H1 (cell line): ENCODE measurements around the gene GGT5. TPM values are rescaled to one million over a fixed set of nuclear protein-coding genes. Genes with fewer than 3 reads are reported as not detected.

Experiments
- CTCF ChIA-PET: fragments of 300-600 bp; sonication (Branson Sonifier 250); formaldehyde crosslinking; loops from one replicate; lab custom pipeline; 2021; ENCODE audit not compliant: partially characterized antibody; lab: Charles Lee
- POLR2A ChIA-PET: fragments of 300-600 bp; sonication (Branson Sonifier 250); formaldehyde crosslinking; loops from one replicate; lab custom pipeline; 2021; ENCODE audit warnings: inconsistent platforms; ENCODE audit not compliant: partially characterized antibody; lab: Charles Lee
- DNase-seq, 2 experiments: peaks; one replicate each; pipeline versions ENCODE4 v3.0.0 to v3.0.0-alpha.2; 2010 to 2022; ENCODE audit warnings: low spot score in 2 of 2, low read depth in 1 of 2, mixed read lengths in 1 of 2
- FAIRE-seq: peaks from 2 replicates; lab custom pipeline; 2011; peaks lifted over from hg19 to GRCh38; lab: Jason Lieb, UNC
- H2AFZ ChIP-seq: 2 replicates; pipeline ENCODE4 v1.8.1; 2012; ENCODE audit warnings: low read length, inconsistent platforms
- H2AK5ac ChIP-seq: 2 replicates; pipeline ENCODE4 v1.6.1; 2013; ENCODE audit warnings: low read depth, low read length
- H2BK120ac ChIP-seq: replicated peaks from 2 replicates; pipeline ENCODE3; 2013; ENCODE audit warnings: low read depth, low read length, inconsistent platforms
- H2BK12ac ChIP-seq: 2 replicates; pipeline ENCODE4 v1.6.1; 2013; ENCODE audit warnings: low read depth, low read length
- H2BK15ac ChIP-seq: 2 replicates; pipeline ENCODE4 v1.6.1; 2013; ENCODE audit warnings: low read length
- H2BK20ac ChIP-seq: 2 replicates; pipeline ENCODE4 v1.6.1; 2013; ENCODE audit warnings: low read length
- H2BK5ac ChIP-seq: 2 replicates; pipeline ENCODE4 v1.6.1; 2013; ENCODE audit warnings: low read depth, low read length
- H3K14ac ChIP-seq: 2 replicates; pipeline ENCODE4 v1.6.1; 2013; ENCODE audit warnings: inconsistent platforms; ENCODE audit not compliant: insufficient read length
- H3K18ac ChIP-seq: 2 replicates; pipeline ENCODE4 v1.6.1; 2013; ENCODE audit warnings: low read length; ENCODE audit errors: extremely low read depth
- H3K23ac ChIP-seq: 2 replicates; pipeline ENCODE4 v1.6.1; 2013; ENCODE audit warnings: inconsistent platforms; ENCODE audit not compliant: insufficient read length
- H3K23me2 ChIP-seq: 2 replicates; pipeline ENCODE4 v1.6.1; 2013; ENCODE audit warnings: low read depth, low read length
- H3K27ac ChIP-seq: 2 replicates; pipeline ENCODE4 v1.6.1; 2011; ENCODE audit warnings: low read depth, low read length, inconsistent platforms
- H3K27me3 ChIP-seq, 4 experiments: replicated peaks in 1 of 4; 1 replicate in 1 of 4; 2 replicates in 3 of 4; pipeline versions ENCODE4 v1.6.1 to v1.8.1; 2011 to 2013; ENCODE audit warnings: low read length in 3 of 4, mild to moderate bottlenecking in 3 of 4, inconsistent platforms in 2 of 4, mixed read lengths in 2 of 4, moderate library complexity in 1 of 4; ENCODE audit not compliant: control insufficient read depth in 3 of 4, insufficient read depth in 3 of 4; ENCODE audit errors: extremely low read depth in 1 of 4
- H3K36me3 ChIP-seq, 4 experiments: 2 replicates each; pipeline versions ENCODE4 v1.6.1 to v1.8.1; 2011 to 2013; ENCODE audit warnings: mild to moderate bottlenecking in 4 of 4, low read length in 3 of 4, moderate library complexity in 2 of 4, control low read depth in 1 of 4, inconsistent platforms in 1 of 4; ENCODE audit not compliant: insufficient read depth in 4 of 4, control insufficient read depth in 2 of 4
- H3K4ac ChIP-seq: replicated peaks from 2 replicates; pipeline ENCODE3; 2013; ENCODE audit warnings: low read length, low read depth, mixed read lengths, inconsistent platforms; ENCODE audit not compliant: insufficient read length
- H3K4me1 ChIP-seq, 4 experiments: replicated peaks in 1 of 4; 1 replicate in 1 of 4; 2 replicates in 3 of 4; pipeline versions ENCODE4 v1.6.1 to v1.8.1; 2011 to 2013; ENCODE audit warnings: low read length in 3 of 4, inconsistent platforms in 2 of 4, mixed read lengths in 1 of 4; ENCODE audit not compliant: insufficient read depth in 4 of 4, control insufficient read depth in 3 of 4
- H3K4me2 ChIP-seq, 2 experiments: 2 replicates each; pipeline versions ENCODE4 v1.6.1 to v1.8.1; 2011 to 2013; ENCODE audit warnings: low read depth in 2 of 2, low read length in 2 of 2, control low read depth in 1 of 2, inconsistent platforms in 1 of 2, mild to moderate bottlenecking in 1 of 2; ENCODE audit not compliant: insufficient read depth in 1 of 2
- H3K4me3 ChIP-seq, 4 experiments: fragments of 200-600, 300-600 bp in 1 of 4; sonication (generic), shearing (Covaris generic), sonication (Bioruptor Twin) in 1 of 4; 2 replicates each; pipeline versions ENCODE4 v1.5.1 to v1.8.1; 2011 to 2016; ENCODE audit warnings: low read length in 4 of 4, low read depth in 3 of 4, control low read depth in 2 of 4, inconsistent platforms in 2 of 4, mild to moderate bottlenecking in 2 of 4, mixed read lengths in 1 of 4, moderate library complexity in 1 of 4; ENCODE audit not compliant: insufficient read depth in 2 of 4; ENCODE audit errors: extremely low read depth in 1 of 4
- H3K56ac ChIP-seq: replicated peaks from 2 replicates; pipeline ENCODE3; 2013; ENCODE audit warnings: low read depth, mild to moderate bottlenecking, mixed read lengths, low read length, inconsistent platforms; ENCODE audit not compliant: insufficient read length
- H3K79me1 ChIP-seq: 2 replicates; pipeline ENCODE4 v1.6.1; 2013; ENCODE audit warnings: low read depth, low read length, control low read depth
- H3K79me2 ChIP-seq, 2 experiments: 2 replicates each; pipeline versions ENCODE4 v1.6.1 to v1.8.1; 2012 to 2013; ENCODE audit warnings: low read length in 2 of 2, mild to moderate bottlenecking in 2 of 2, inconsistent platforms in 1 of 2; ENCODE audit not compliant: insufficient read depth in 2 of 2, control insufficient read depth in 1 of 2
- H3K9ac ChIP-seq, 4 experiments: replicated peaks in 1 of 4; 1 replicate in 1 of 4; 2 replicates in 3 of 4; pipeline versions ENCODE4 v1.6.1 to v1.8.1; 2011 to 2013; ENCODE audit warnings: low read depth in 3 of 4, low read length in 3 of 4, control low read depth in 2 of 4, mild to moderate bottlenecking in 2 of 4, moderate library complexity in 2 of 4, inconsistent platforms in 1 of 4; ENCODE audit errors: extremely low read depth in 1 of 4
- H3K9me3 ChIP-seq, 2 experiments: 2 replicates each; pipeline versions ENCODE4 v1.6.1 to v1.8.1; 2012 to 2013; ENCODE audit warnings: mild to moderate bottlenecking in 2 of 2, moderate library complexity in 2 of 2, control low read depth in 1 of 2, inconsistent platforms in 1 of 2, low read depth in 1 of 2, low read length in 1 of 2, mixed read lengths in 1 of 2; ENCODE audit not compliant: insufficient read depth in 2 of 2
- H4K20me1 ChIP-seq, 2 experiments: replicated peaks in 1 of 2; 2 replicates each; pipeline versions ENCODE3 to v1.8.1; 2011 to 2013; ENCODE audit warnings: inconsistent platforms in 2 of 2, low read length in 2 of 2, mild to moderate bottlenecking in 1 of 2; ENCODE audit not compliant: insufficient read depth in 2 of 2, control insufficient read depth in 1 of 2
- H4K5ac ChIP-seq: 2 replicates; pipeline ENCODE4 v1.6.1; 2013; ENCODE audit warnings: low read length, low read depth, mixed read lengths, inconsistent platforms; ENCODE audit not compliant: insufficient read length
- H4K8ac ChIP-seq: 2 replicates; pipeline ENCODE4 v1.8.0; 2013; ENCODE audit warnings: mild to moderate bottlenecking, moderate library complexity, low read length, inconsistent platforms; ENCODE audit not compliant: insufficient read depth; ENCODE audit errors: extremely low read depth
- H4K91ac ChIP-seq: replicated peaks from 2 replicates; pipeline ENCODE3; 2013; ENCODE audit warnings: low read length, mixed read lengths, inconsistent platforms; ENCODE audit not compliant: insufficient read length
- BACH1 ChIP-seq: IDR thresholded peaks from 2 replicates; pipeline ENCODE4 v1.6.1; 2012; ENCODE audit warnings: low read length, improper control_type of control experiment
- CTCF ChIP-seq, 3 experiments: IDR thresholded peaks; 1 replicate in 2 of 3; 2 replicates in 1 of 3; pipeline versions ENCODE4 v1.5.1 to v1.6.1; 2011; ENCODE audit warnings: low read length in 3 of 3, mild to moderate bottlenecking in 3 of 3, inconsistent platforms in 2 of 3, low read depth in 1 of 3, moderate library complexity in 1 of 3; ENCODE audit not compliant: insufficient read depth in 1 of 3; ENCODE audit errors: control extremely low read depth in 1 of 3
- KDM5A ChIP-seq: fragments of 200-600 bp; IDR thresholded peaks from 2 replicates; pipeline ENCODE4 v1.7.1; 2012; ENCODE audit warnings: mild to moderate bottlenecking, low read length, inconsistent platforms, mixed read lengths
- RBBP5 ChIP-seq: IDR thresholded peaks from 2 replicates; pipeline ENCODE4 v1.7.1; 2012; ENCODE audit warnings: low read depth, mild to moderate bottlenecking, inconsistent platforms, low read length, moderate library complexity, borderline replicate concordance
- SIRT6 ChIP-seq: IDR thresholded peaks from one replicate; pipeline ENCODE4 v1.7.1; 2012; ENCODE audit warnings: low read length, inconsistent platforms
- SP2 ChIP-seq: IDR thresholded peaks from 2 replicates; pipeline ENCODE4 v1.6.1; 2012; ENCODE audit warnings: mild to moderate bottlenecking, low read length, inconsistent platforms
- TAF7 ChIP-seq: optimal IDR thresholded peaks from 2 replicates; pipeline ENCODE3; 2011; ENCODE audit warnings: low read depth, mild to moderate bottlenecking, inconsistent platforms, low read length, moderate library complexity, borderline replicate concordance
- WGBS, 2 experiments: shearing (Covaris generic) in 1 of 2; methylation state at CpG; one replicate each; pipeline versions ENCODE4 v1.1.6 to v1.1.7; 2013 to 2015; ENCODE audit warnings: low lambda C conversion rate in 2 of 2, mixed read lengths in 2 of 2, inconsistent platforms in 1 of 2, low coverage in 1 of 2, missing lambda C conversion rate in 1 of 2; ENCODE audit not compliant: insufficient replicate concordance in 2 of 2, insufficient coverage in 1 of 2, insufficient read length in 1 of 2; ENCODE audit errors: extremely low coverage in 1 of 2, missing lambda C conversion rate in 1 of 2; 5-methylcytosine and 5-hydroxymethylcytosine counted together
- polyA plus RNA-seq, 7 experiments: library from polyadenylated mRNA; depleted of rRNA in 3 of 7; stranded (reverse) in 5 of 7; unstranded in 2 of 7; fragments of >200 nt in 5 of 7; fragments of 200-250 nt in 2 of 7; gene quantifications; 1 replicate in 5 of 7; 2 replicates in 1 of 7; 4 replicates in 1 of 7; pipeline versions ENCODE4 v1.2.1 to v1.2.3, GENCODE V29; 2011 to 2013; ENCODE audit warnings: missing spikeins in 2 of 7, mixed read lengths in 2 of 7
- total RNA-seq: library from RNA; stranded (reverse); fragmentation: NEBNext Ultra II Directional; extraction: Animal tissue kit (Norgen Biotek cat#: 25700); gene quantifications from 2 replicates; pipeline ENCODE4 v1.2.1, GENCODE V29; 2021

GGT5 gene
- total and polyA plus RNA-seq, 2 of the 8 experiments (the other 6 are each of a cell fraction or from before 2014, with no cell fraction given), result 0.05 TPM; not detected in 1

GRCh38 chr22:24232124-24232523 lies 12.8 kb downstream of the GGT5 start:
- no peaks in the 10 kb centered on the region; a peak in 2 of 7 replicates for H3K27me3 ChIP-seq
- no peak overlapping the region for H3K27ac ChIP-seq
- H3K14ac ChIP-seq, result no peak overlapping the region
- 70% methylated on average over 3 of the region's 6 CpGs; no CpG with 5 or more reads in 1 of the 2 experiments for WGBS, 2 experiments
- no peak overlapping the region for H4K91ac ChIP-seq
- H3K4me1 ChIP-seq, result peaks cover 0 to 5% (median 4%) of the 10 kb centered on the region in 4 experiments; a peak in 3 of 7 replicates
- H3K9ac ChIP-seq, result no peak overlapping the region
- H2AFZ ChIP-seq, result no peak overlapping the region
- no peaks in the 10 kb centered on the region for H3K36me3 ChIP-seq
- H4K20me1 ChIP-seq, result no peaks in the 10 kb centered on the region
- no peak overlapping the region for H3K4me2 ChIP-seq
- no peak overlapping the region for H3K56ac ChIP-seq
- H2AK5ac ChIP-seq, result no peak overlapping the region
- no peak overlapping the region for H3K23ac ChIP-seq
- H3K23me2 ChIP-seq, result no peaks in the 10 kb centered on the region
- H2BK20ac ChIP-seq, result no peak overlapping the region
- H2BK12ac ChIP-seq, result no peak overlapping the region
- no peak overlapping the region for H3K18ac ChIP-seq
- no peak overlapping the region for H2BK120ac ChIP-seq
- CTCF ChIA-PET, result interaction anchor here (0.8 to 6.9 kb wide), 19 partner anchors 8 to 170 kb away, joined by 3 to 96 read pairs (median 5); partner anchors contain the start of gene GGT5
- FAIRE-seq (no peak), DNase-seq (no peak)
- no peaks in the 10 kb centered on the region for H3K9me3 ChIP-seq
- no peak overlapping the region for H2BK15ac ChIP-seq
- no peak overlapping the region for H2BK5ac ChIP-seq
- H3K4ac ChIP-seq, result no peak overlapping the region
- POLR2A ChIA-PET, result no interaction called here
- H4K5ac ChIP-seq, result no peak overlapping the region
- H3K79me2 ChIP-seq, result no peaks in the 10 kb centered on the region
- no peak overlapping the region; the same call in 1 of the 2 replicates for H4K8ac ChIP-seq
- no peak overlapping the region for H3K4me3 ChIP-seq
- no peaks in the 10 kb centered on the region for H3K79me1 ChIP-seq
- no peak for TF ChIP-seq TAF7
- TF ChIP-seq SP2, result no peak
- no peak for TF ChIP-seq KDM5A
- no peak for TF ChIP-seq CTCF (IDR thresholded peaks at IDR 0.05; ENCODE audit: control extremely low read depth in 1 of 3, insufficient read depth in 1 of 3, low read depth in 1 of 3, low read length in 3 of 3)
- TF ChIP-seq SIRT6, result no peak
- TF ChIP-seq BACH1, result no peak
- no peak for TF ChIP-seq RBBP5
